ENCODE results near the gene GRAMD1A.

- TF ChIP-seq CTCF (IDR thresholded peaks at IDR 0.05), result no peak
- TF ChIP-seq POLR2A (IDR thresholded peaks at IDR 0.05), result no peak
Measured at GRCh38 chr19:35043906-35044305, 43.8 kb downstream of the GRAMD1A start.

All from Peyer's patch (tissue), 4 donors.